SK-N-SH (cell line): ENCODE results near the gene IL4. TPM values are rescaled to one million over a fixed set of nuclear protein-coding genes. Genes with fewer than 3 reads are reported as not detected.

Source experiments
- CTCF ChIA-PET: fragments of 300-600, 350-600 bp; formaldehyde crosslinking; extraction: SDS; loops from one replicate; lab custom pipeline; 2021; lab: Yijun Ruan, JAX
- POLR2A ChIA-PET: fragments of 350-600 bp; sonication (Branson Sonifier 250); formaldehyde crosslinking; extraction: SDS; loops from one replicate; lab custom pipeline; 2020; ENCODE audit warnings: antibody characterized with exemption, inconsistent platforms; lab: Yijun Ruan, JAX
- DNase-seq: peaks from one replicate; pipeline ENCODE4 v3.0.0; 2012
- H2AFZ ChIP-seq: fragments of 200-600 bp; sonication (generic); 2 replicates; pipeline ENCODE4 v1.8.1; 2016; ENCODE audit warnings: antibody characterized with exemption, mild to moderate bottlenecking, low read depth
- H3F3A ChIP-seq: fragments of 200-600 bp; sonication (generic); replicated peaks from 2 replicates; pipeline ENCODE3; 2016; ENCODE audit warnings: antibody characterized with exemption, mild to moderate bottlenecking; ENCODE audit not compliant: insufficient read depth
- H3K27ac ChIP-seq, 2 experiments: fragments of 200-500 bp in 1 of 2; fragments of 200-600 bp in 1 of 2; sonication (Bioruptor generic) in 1 of 2; sonication (generic), shearing (Covaris generic) in 1 of 2; 2 replicates each; pipeline versions ENCODE4 v1.5.1 to v1.6.1; 2014 to 2016; ENCODE audit warnings: low read depth in 2 of 2, inconsistent platforms in 1 of 2, low read length in 1 of 2, mild to moderate bottlenecking in 1 of 2, mixed read lengths in 1 of 2
- H3K27me3 ChIP-seq: fragments of 200-600 bp; sonication (generic), shearing (Covaris generic); 2 replicates; pipeline ENCODE4 v1.6.1; 2016; ENCODE audit warnings: mixed run types; ENCODE audit not compliant: insufficient read depth
- H3K36me3 ChIP-seq, 2 experiments: fragments of 200-500 bp in 1 of 2; fragments of 200-600 bp in 1 of 2; sonication (Bioruptor generic) in 1 of 2; sonication (generic) in 1 of 2; replicated peaks in 1 of 2; 2 replicates each; pipeline versions ENCODE3 to v1.5.1; 2014 to 2016; ENCODE audit warnings: low read length in 1 of 2, mild to moderate bottlenecking in 1 of 2; ENCODE audit not compliant: insufficient read depth in 2 of 2, control insufficient read depth in 1 of 2
- H3K4me1 ChIP-seq, 2 experiments: fragments of 200-500 bp in 1 of 2; fragments of 200-600 bp in 1 of 2; sonication (Bioruptor generic) in 1 of 2; sonication (generic), shearing (Covaris generic) in 1 of 2; 2 replicates each; pipeline versions ENCODE4 v1.5.1 to v1.6.1; 2014 to 2016; ENCODE audit warnings: low read depth in 1 of 2, low read length in 1 of 2, mixed run types in 1 of 2; ENCODE audit not compliant: insufficient read depth in 2 of 2, control insufficient read depth in 1 of 2
- H3K4me2 ChIP-seq: fragments of 200-600 bp; sonication (generic), shearing (Covaris generic); 2 replicates; pipeline ENCODE4 v1.6.1; 2017; ENCODE audit warnings: mixed run types
- H3K4me3 ChIP-seq, 2 experiments: fragments of 200-500 bp in 1 of 2; fragments of 200-600 bp in 1 of 2; sonication (Bioruptor generic) in 1 of 2; sonication (generic), shearing (Covaris generic) in 1 of 2; 2 replicates each; pipeline versions ENCODE4 v1.5.1 to v1.8.1; 2014 to 2016; ENCODE audit warnings: low read depth in 2 of 2, inconsistent platforms in 1 of 2, low read length in 1 of 2, mild to moderate bottlenecking in 1 of 2, mixed read lengths in 1 of 2, moderate library complexity in 1 of 2
- H3K79me2 ChIP-seq: fragments of 200-600 bp; sonication (generic); 2 replicates; pipeline ENCODE4 v1.8.1; 2017; ENCODE audit warnings: mild to moderate bottlenecking; ENCODE audit not compliant: insufficient read depth
- H3K9ac ChIP-seq: fragments of 200-600 bp; sonication (generic); 2 replicates; pipeline ENCODE4 v1.6.1; 2017; ENCODE audit warnings: mixed run types
- H3K9me2 ChIP-seq: fragments of 200-600 bp; sonication (generic); 2 replicates; pipeline ENCODE4 v1.6.1; 2017; ENCODE audit warnings: mixed run types
- H3K9me3 ChIP-seq: fragments of 200-600 bp; sonication (generic); 2 replicates; pipeline ENCODE4 v1.6.1; 2017; ENCODE audit warnings: mixed run types, mild to moderate bottlenecking, moderate library complexity
- H4K20me1 ChIP-seq: fragments of 200-600 bp; sonication (generic); 2 replicates; pipeline ENCODE4 v1.6.1; 2017; ENCODE audit warnings: mild to moderate bottlenecking, mixed run types; ENCODE audit not compliant: insufficient read depth
- CHD2 ChIP-seq: fragments of 150-350 bp; IDR thresholded peaks from 2 replicates; pipeline ENCODE4 v1.6.1; 2018; ENCODE audit warnings: low read length; ENCODE audit not compliant: partially characterized antibody
- EP300 ChIP-seq, 2 experiments: IDR thresholded peaks; 2 replicates each; pipeline versions ENCODE4 v1.4.0 to v1.6.1; 2012; ENCODE audit warnings: borderline replicate concordance in 1 of 2, low read depth in 1 of 2, low read length in 1 of 2
- FOXM1 ChIP-seq: IDR thresholded peaks from 2 replicates; pipeline ENCODE4 v1.4.0; 2012; ENCODE audit warnings: low read depth, mild to moderate bottlenecking
- GATA2 ChIP-seq: sonication (generic); formaldehyde crosslinking; IDR thresholded peaks from 2 replicates; pipeline ENCODE4 v1.5.0; 2020; ENCODE audit warnings: mild to moderate bottlenecking, missing genetic modification reagents
- IRF3 ChIP-seq: fragments of 150-350 bp; IDR thresholded peaks from 2 replicates; pipeline ENCODE4 v1.6.1; 2016; ENCODE audit warnings: mild to moderate bottlenecking, low read depth, low read length
- JUND ChIP-seq: IDR thresholded peaks from 2 replicates; pipeline ENCODE4 v1.4.0; 2012
- MEF2A ChIP-seq: IDR thresholded peaks from 2 replicates; pipeline ENCODE4 v1.4.0; 2012; ENCODE audit warnings: low read depth, borderline replicate concordance
- MXI1 ChIP-seq: IDR thresholded peaks from 2 replicates; pipeline ENCODE4 v1.6.1; 2012; ENCODE audit warnings: mild to moderate bottlenecking, low read depth, low read length, improper control_type of control experiment
- POLR2AphosphoS5 ChIP-seq: IDR thresholded peaks from 2 replicates; pipeline ENCODE4 v1.6.1; 2012; ENCODE audit warnings: low read depth, low read length
- RAD21 ChIP-seq: IDR thresholded peaks from 2 replicates; pipeline ENCODE4 v1.6.1; 2012; ENCODE audit warnings: mild to moderate bottlenecking, low read length
- RCOR1 ChIP-seq: fragments of 150-350 bp; IDR thresholded peaks from 2 replicates; pipeline ENCODE4 v1.6.1; 2017; ENCODE audit warnings: antibody characterized with exemption, low read length
- REST ChIP-seq: IDR thresholded peaks from 2 replicates; pipeline ENCODE4 v1.6.1; 2012; ENCODE audit warnings: mild to moderate bottlenecking, low read depth, low read length, moderate library complexity
- SIN3A ChIP-seq: IDR thresholded peaks from 2 replicates; pipeline ENCODE4 v1.6.1; 2012; ENCODE audit warnings: low read depth, mild to moderate bottlenecking, low read length, moderate library complexity, borderline replicate concordance
- TCF12 ChIP-seq: IDR thresholded peaks from 2 replicates; pipeline ENCODE4 v1.4.0; 2012
- TEAD4 ChIP-seq: IDR thresholded peaks from 2 replicates; pipeline ENCODE4 v1.4.0; 2012; ENCODE audit warnings: mild to moderate bottlenecking, borderline replicate concordance; ENCODE audit not compliant: insufficient read depth
- USF1 ChIP-seq: IDR thresholded peaks from 2 replicates; pipeline ENCODE4 v1.4.0; 2012; ENCODE audit warnings: low read depth, borderline replicate concordance
- USF2 ChIP-seq: fragments of 150-350 bp; IDR thresholded peaks from 2 replicates; pipeline ENCODE4 v1.6.1; 2017; ENCODE audit warnings: antibody characterized with exemption, low read length, low read depth, borderline replicate concordance
- YY1 ChIP-seq: IDR thresholded peaks from 2 replicates; pipeline ENCODE4 v1.4.0; 2012; ENCODE audit warnings: low read depth, mild to moderate bottlenecking
- WGBS: methylation state at CpG from one replicate; pipeline ENCODE4 v1.1.6; 2017; ENCODE audit warnings: low lambda C conversion rate; 5-methylcytosine and 5-hydroxymethylcytosine counted together
- polyA plus RNA-seq, 3 experiments: library from polyadenylated mRNA; depleted of rRNA; stranded (reverse); fragments of >200 nt; gene quantifications; 2 replicates each; pipeline ENCODE4 v1.2.3, GENCODE V29; 2012

IL4 gene
- polyA plus RNA-seq, 1 of the 3 experiments (the other 2 are of a cell fraction) = not detected

GRCh38 chr5:132662004-132662401 lies 11.8 kb upstream of the IL4 start:
- H3K36me3 ChIP-seq = no peaks in the 10 kb centered on the region
- no peaks in the 10 kb centered on the region; a peak in 1 of 4 replicates for H3K4me1 ChIP-seq
- TF ChIP-seq REST (no peak), IRF3 (no peak), GATA2 (CRISPR knock-in tag) (no peak), RCOR1 (no peak), FOXM1 (no peak), CHD2 (no peak), USF2 (no peak), RAD21 (no peak), TCF12 (no peak), YY1 (no peak), POLR2AphosphoS5 (no peak), EP300 (IDR thresholded peaks at IDR 0.05; ENCODE audit: borderline replicate concordance in 1 of 2, low read depth in 1 of 2, low read length in 1 of 2) (no peak), JUND (no peak), MXI1 (no peak), MEF2A (no peak), SIN3A (no peak), USF1 (no peak), TEAD4 (no peak)
- H3K27me3 ChIP-seq = no peaks in the 10 kb centered on the region
- ChIA-PET CTCF (no interaction called here), POLR2A (no interaction called here)
- no peak overlapping the region for H2AFZ ChIP-seq
- H3K9me3 ChIP-seq = no peaks in the 10 kb centered on the region
- 92% methylated on average over 5 of the region's 9 CpGs for WGBS
- no peak overlapping the region for H3K27ac ChIP-seq
- no peaks in the 10 kb centered on the region for H3K9me2 ChIP-seq
- no peak for DNase-seq
- no peaks in the 10 kb centered on the region for H4K20me1 ChIP-seq
- no peaks in the 10 kb centered on the region for H3K79me2 ChIP-seq
- H3K4me3 ChIP-seq = no peak overlapping the region
- no peaks in the 10 kb centered on the region for H3F3A ChIP-seq
- no peak overlapping the region for H3K9ac ChIP-seq
- H3K4me2 ChIP-seq = no peak overlapping the region
